AG08396 (cell line): ENCODE results near the gene EIF4E.
"Not testable (repeated sequence)": the region's sequence is repeated elsewhere in the genome, so short reads cannot be mapped to it uniquely, and the experiment has no call there.

Experiments used
- DNase-seq: peaks from one replicate; pipeline ENCODE4 v3.0.0; 2012; ENCODE audit warnings: low spot score, mixed read lengths

Gene EIF4E, protein sequence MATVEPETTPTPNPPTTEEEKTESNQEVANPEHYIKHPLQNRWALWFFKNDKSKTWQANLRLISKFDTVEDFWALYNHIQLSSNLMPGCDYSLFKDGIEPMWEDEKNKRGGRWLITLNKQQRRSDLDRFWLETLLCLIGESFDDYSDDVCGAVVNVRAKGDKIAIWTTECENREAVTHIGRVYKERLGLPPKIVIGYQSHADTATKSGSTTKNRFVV

GRCh38 chr4:98928505-98929340, at the start of gene EIF4E:
EIF4E (minus strand) TSS chr4:98929133; CDS start chr4:98929112, 21 bp downstream.
- peak; percentile 96 for DNase-seq

DNA sequence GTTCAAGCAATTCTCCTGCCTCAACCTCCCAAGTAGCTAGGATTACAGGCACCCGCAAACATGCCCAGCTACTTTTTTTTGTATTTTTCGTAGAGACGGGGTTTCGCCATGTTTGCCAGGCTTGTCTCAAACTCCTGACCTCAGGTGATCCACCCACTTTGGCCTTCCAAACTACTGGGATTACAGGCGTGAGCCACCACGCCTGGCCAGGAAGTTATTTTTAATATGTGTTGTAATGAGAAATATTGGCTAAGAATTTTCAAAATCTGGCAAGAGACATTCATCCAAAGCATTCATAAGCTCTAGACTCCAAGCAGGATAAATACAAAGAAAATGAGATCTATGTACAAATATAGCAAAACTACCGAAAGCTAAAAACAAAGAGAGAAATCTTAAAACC, 48.6 kb upstream of the EIF4E start:
- DNase-seq, result no peak

- no peak for DNase-seq
Measured at GRCh38 chr4:98976716-98977115, 47.8 kb upstream of the EIF4E start.

GRCh38 chr4:98969878-98970785, 41.2 kb upstream of the EIF4E start:
- DNase-seq, result no peak

GRCh38 chr4:98967786-98968329, 38.9 kb upstream of the EIF4E start:
- no peak for DNase-seq

- DNase-seq, result no peak
Measured at GRCh38 chr4:98966926-98967325, 38.0 kb upstream of the EIF4E start.

GRCh38 chr4:98963538-98964433, 34.9 kb upstream of the EIF4E start:
- DNase-seq, result no peak

DNA sequence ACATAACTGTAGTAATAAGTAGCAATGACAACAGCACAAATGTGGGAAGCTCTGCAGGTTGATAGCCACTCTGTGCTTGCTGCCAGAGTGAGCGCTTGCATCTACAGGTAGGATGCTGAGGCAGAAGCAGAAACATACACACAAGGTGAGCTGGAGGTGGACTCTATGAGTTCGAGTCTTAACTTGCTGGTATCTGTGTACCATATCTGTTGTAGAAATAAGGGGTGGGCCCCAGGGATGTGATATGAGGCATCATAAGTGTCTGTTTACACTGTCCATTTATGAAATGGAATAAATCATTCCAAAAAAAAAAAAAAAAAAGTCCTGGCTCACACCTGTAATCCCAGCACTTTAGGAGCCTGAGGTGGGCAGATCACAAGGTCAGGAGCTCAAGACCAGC, 32.8 kb upstream of the EIF4E start:
- DNase-seq, result no peak

GRCh38 chr4:98959411-98959810, 30.5 kb upstream of the EIF4E start:
- no peak for DNase-seq

GRCh38 chr4:98958065-98958464, 29.1 kb upstream of the EIF4E start:
- DNase-seq, result no peak

- no peak for DNase-seq
Measured at GRCh38 chr4:98955229-98955628, 26.3 kb upstream of the EIF4E start.

GRCh38 chr4:98951710-98952109, 22.8 kb upstream of the EIF4E start:
- no peak for DNase-seq

DNA sequence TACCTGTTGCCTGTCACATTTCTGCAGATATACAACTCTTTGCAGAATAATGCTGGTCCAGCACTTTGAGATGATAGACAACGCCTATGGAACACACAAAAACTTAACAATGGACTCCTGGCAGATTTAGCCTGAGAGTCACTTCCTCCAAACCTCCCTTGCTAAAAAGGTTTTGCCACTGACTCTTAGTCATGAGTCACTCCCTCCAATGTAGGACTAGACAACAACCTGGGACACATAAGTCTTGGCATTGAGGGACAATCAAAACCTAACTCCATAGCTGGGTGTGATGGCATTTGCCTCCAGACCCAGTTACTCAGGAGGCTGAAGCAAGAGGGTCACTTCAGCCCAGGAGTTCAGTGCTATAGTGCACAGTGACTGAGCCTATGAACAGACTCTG, 22.0 kb upstream of the EIF4E start:
- no peak for DNase-seq

GRCh38 chr4:98946359-98946758, 17.4 kb upstream of the EIF4E start:
- DNase-seq, result no peak

- DNase-seq, result no peak
Measured at GRCh38 chr4:98945297-98945850, 16.4 kb upstream of the EIF4E start.

GRCh38 chr4:98939892-98940298, 11.0 kb upstream of the EIF4E start:
- DNase-seq, result peak; percentile 50

- no peak for DNase-seq
Measured at GRCh38 chr4:98939438-98939837, 10.5 kb upstream of the EIF4E start.

- peak; percentile 41 for DNase-seq
Measured at GRCh38 chr4:98937986-98938720, 9.2 kb upstream of the EIF4E start.

GRCh38 chr4:98935633-98936032, 6.7 kb upstream of the EIF4E start:
- no peak for DNase-seq

- DNase-seq, result not testable (repeated sequence)
Measured at GRCh38 chr4:98934851-98935250, 5.9 kb upstream of the EIF4E start.
